Measurements from ENCODE around the gene DIAPH3.

GRCh38 chr13:60210510-60211330 lies 47.0 kb upstream of the DIAPH3 start:
- no peak for TF ChIP-seq CTCF (IDR thresholded peaks at IDR 0.05)
- TF ChIP-seq ZFX (IDR thresholded peaks at IDR 0.05; ENCODE audit: borderline replicate concordance) = no peak

Measured in 22Rv1 (cell line).